ENCODE measurements around the gene STRN3. TPM values are rescaled to one million over a fixed set of nuclear protein-coding genes. Genes with fewer than 3 reads are reported as not detected.

The STRN3 gene
- total and polyA plus RNA-seq, 10 of the 15 experiments (the other 5 are each of a cell fraction or from before 2014, with no cell fraction given), result 7.8 to 27.9 (median 14.1) TPM

GRCh38 chr14:31026450-31027235 lies 464 bp upstream of the STRN3 start (continued):
- no peak for TF ChIP-seq ZNF217 (IDR thresholded peaks at IDR 0.05)
- TF ChIP-seq IKZF1 (conservative IDR thresholded peaks at IDR 0.05), result peak; percentile 76
- peak; percentile 71 for TF ChIP-seq PKNOX1 (IDR thresholded peaks at IDR 0.05)
- TF ChIP-seq SMAD1 (IDR thresholded peaks at IDR 0.05; ENCODE audit: low read depth, partially characterized antibody), result peak; percentile 95
- no peak for TF ChIP-seq RAD21 (IDR thresholded peaks at IDR 0.05; ENCODE audit: insufficient read depth, low read depth, low read length)

- Histone ChIP-seq H3K9me3 (replicated peaks; ENCODE audit: control insufficient read depth, insufficient read depth, low read length) (no peaks in the 10 kb centered on the region; the same call in 2 of the 3 replicates), H3K79me2 (ENCODE audit: control insufficient read depth, insufficient read depth, low read length) (peaks cover 55% of the 10 kb centered on the region), H3K27me3 (replicated peaks in 1 of 2; ENCODE audit: control insufficient read depth in 2 of 2, insufficient read depth in 2 of 2, low read length in 1 of 2) (no peaks in the 10 kb centered on the region), H3K4me1 (ENCODE audit: control insufficient read depth, insufficient read depth, low read length) (peaks cover 11% of the 10 kb centered on the region), H3K4me3 (peak within 1 kb of the TSS; percentile 92), H2AFZ (ENCODE audit: control insufficient read depth, low read depth, low read length) (peak within 1 kb of the TSS; percentile 89), H3K36me3 (ENCODE audit: control insufficient read depth in 2 of 2, insufficient read depth in 2 of 2, low read length in 1 of 2) (peaks cover 0 to 3% of the 10 kb centered on the region in 2 experiments; a peak in 1 of 4 replicates), H3K27ac (ENCODE audit: control insufficient read depth, insufficient read depth) (peak within 1 kb of the TSS; percentile 93), H3K4me2 (ENCODE audit: control insufficient read depth, insufficient read depth) (peak within 1 kb of the TSS; percentile 87), H3K9ac (ENCODE audit: control insufficient read depth, insufficient read depth, low read length) (peak within 1 kb of the TSS; percentile 94), H4K20me1 (ENCODE audit: control insufficient read depth, insufficient read depth) (no peaks in the 10 kb centered on the region)
- peak; percentile 46 for ATAC-seq
- intact Hi-C loops (cut with micrococcal nuclease; ENCODE audit: unreplicated experiment), result no loop called here
- no TSS peak for BruUV-seq (replicated peaks)
- SMC1A ChIA-PET (ENCODE audit: uncharacterized antibody, unreplicated experiment), result interaction anchor here (0.6 to 1.7 kb wide), 8 partner anchors 13 to 388 kb away, joined by 3 to 8 read pairs (median 3); no protein-coding TSS in a partner anchor
- WGBS (ENCODE audit: insufficient coverage, insufficient replicate concordance, low lambda C conversion rate, missing lambda C conversion rate), result under 1% methylated on average over 49 of the region's 53 CpGs
- RAD21 ChIA-PET (ENCODE audit: unreplicated experiment), result interaction anchor here (1.2 to 1.6 kb wide), 3 partner anchors 15 to 182 kb away, joined by 3 to 7 read pairs (median 3); partner anchors contain the start of gene HECTD1
- in situ Hi-C loops (cut with MboI), result no loop called here
- CTCF ChIA-PET, result interaction anchor here (1.9 to 2.5 kb wide), 3 partner anchors 13 to 45 kb away, joined by 6 to 9 read pairs (median 7); no protein-coding TSS in a partner anchor
- no peak for DNase-seq (ENCODE audit: low read depth, low spot score)
- POLR2A ChIA-PET, result interaction anchor here (0.6 to 3.6 kb wide), 5 partner anchors 13 to 403 kb away, joined by 3 to 13 read pairs (median 5); partner anchors contain the start of gene SCFD1
- no peak for FAIRE-seq
- peak; percentile 53; the same call in 1 of the 2 replicates for TF ChIP-seq DPF2 (IDR thresholded peaks at IDR 0.05)
- 0 out of 2 replicates have a peak, but pooled peaks have one; percentile 30 for TF ChIP-seq LARP7 (IDR thresholded peaks at IDR 0.05)
- TF ChIP-seq POLR2AphosphoS5 (IDR thresholded peaks at IDR 0.05; ENCODE audit: low read length), result peak; percentile 65
- peak; percentile 21 for TF ChIP-seq MAX (IDR thresholded peaks at IDR 0.05; ENCODE audit: low read depth, low read length)
- TF ChIP-seq TCF3 (IDR thresholded peaks at IDR 0.05; ENCODE audit: borderline replicate concordance, insufficient read depth, low read depth, low read length), result no peak
- no peak for TF ChIP-seq KAT2A (conservative IDR thresholded peaks at IDR 0.05; ENCODE audit: control insufficient read depth, low read depth, low read length)
- peak; percentile 89 for TF ChIP-seq TAF1 (IDR thresholded peaks at IDR 0.05; ENCODE audit: borderline replicate concordance, low read depth, low read length)
- TF ChIP-seq FOXK2 (IDR thresholded peaks at IDR 0.05), result 0 out of 2 replicates have a peak, but pooled peaks have one; percentile 43
- peak; percentile 32; the same call in 1 of the 2 replicates for TF ChIP-seq POLR2A (IDR thresholded peaks at IDR 0.05; ENCODE audit: low read depth, low read length)
- 0 out of 2 replicates have a peak, but pooled peaks have one; percentile 12 for TF ChIP-seq SMAD5 (IDR thresholded peaks at IDR 0.05; ENCODE audit: low read depth)
- TF ChIP-seq, protein P1, sequence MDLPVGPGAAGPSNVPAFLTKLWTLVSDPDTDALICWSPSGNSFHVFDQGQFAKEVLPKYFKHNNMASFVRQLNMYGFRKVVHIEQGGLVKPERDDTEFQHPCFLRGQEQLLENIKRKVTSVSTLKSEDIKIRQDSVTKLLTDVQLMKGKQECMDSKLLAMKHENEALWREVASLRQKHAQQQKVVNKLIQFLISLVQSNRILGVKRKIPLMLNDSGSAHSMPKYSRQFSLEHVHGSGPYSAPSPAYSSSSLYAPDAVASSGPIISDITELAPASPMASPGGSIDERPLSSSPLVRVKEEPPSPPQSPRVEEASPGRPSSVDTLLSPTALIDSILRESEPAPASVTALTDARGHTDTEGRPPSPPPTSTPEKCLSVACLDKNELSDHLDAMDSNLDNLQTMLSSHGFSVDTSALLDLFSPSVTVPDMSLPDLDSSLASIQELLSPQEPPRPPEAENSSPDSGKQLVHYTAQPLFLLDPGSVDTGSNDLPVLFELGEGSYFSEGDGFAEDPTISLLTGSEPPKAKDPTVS (IDR thresholded peaks at IDR 0.05; ENCODE audit: low read depth, low read length), result no peak
- peak; percentile 38; the same call in 1 of the 2 replicates for TF ChIP-seq PAX5 (IDR thresholded peaks at IDR 0.05; ENCODE audit: borderline replicate concordance, low read depth, low read length)
- 0 out of 2 replicates have a peak, but pooled peaks have one; percentile 36 for TF ChIP-seq CHD1 (IDR thresholded peaks at IDR 0.05; ENCODE audit: low read depth, low read length)
- no peak for TF ChIP-seq BHLHE40 (IDR thresholded peaks at IDR 0.05; ENCODE audit: borderline replicate concordance in 1 of 2, low read depth in 2 of 2, low read length in 1 of 2)
Measured at GRCh38 chr14:31025367-31026076, 657 bp downstream of the STRN3 start, which contains the start of gene AP4S1. Gene AP4S1, plus strand, starts transcription at chr14:31025649. Its CDS starts 40,548 bp downstream, at chr14:31066197.
